GM19351 (cell line): ENCODE measurements around the gene ERC2.

Experiments
- ATAC-seq: cut with Tn5 transposase; IDR thresholded peaks from one replicate; pipeline ENCODE4 v1.9.1; 2021; ENCODE audit warnings: mild to moderate bottlenecking, moderate library complexity; ENCODE audit not compliant: unreplicated experiment

Gene ERC2

GRCh38 chr3:55555873-55556618 is 912.2 kb downstream of the ERC2 start:
- ATAC-seq, result no peak

- no peak for ATAC-seq
Observed at GRCh38 chr3:55554634-55555425, 913.4 kb downstream of the ERC2 start.

- no peak for ATAC-seq
Observed at GRCh38 chr3:55551644-55552043, 916.6 kb downstream of the ERC2 start.

- ATAC-seq, result no peak
Observed at GRCh38 chr3:55549177-55549576, 919.1 kb downstream of the ERC2 start.

GRCh38 chr3:55546866-55547669 is 921.2 kb downstream of the ERC2 start:
- ATAC-seq, result no peak

- no peak for ATAC-seq
Observed at GRCh38 chr3:55545995-55546394, 922.3 kb downstream of the ERC2 start.

- no peak for ATAC-seq
Observed at GRCh38 chr3:55544219-55544618, 924.0 kb downstream of the ERC2 start.

- no peak for ATAC-seq
Observed at GRCh38 chr3:55543181-55543614, 925.1 kb downstream of the ERC2 start.

- no peak for ATAC-seq
Observed at GRCh38 chr3:55541456-55541855, 926.8 kb downstream of the ERC2 start.

- ATAC-seq, result no peak
Observed at GRCh38 chr3:55541016-55541415, 927.3 kb downstream of the ERC2 start.

- no peak for ATAC-seq
Observed at GRCh38 chr3:55540579-55540978, 927.7 kb downstream of the ERC2 start.

GRCh38 chr3:55538158-55538557 is 930.1 kb downstream of the ERC2 start:
- no peak for ATAC-seq

- no peak for ATAC-seq
Observed at GRCh38 chr3:55537563-55537962, 930.7 kb downstream of the ERC2 start.

GRCh38 chr3:55537129-55537528 is 931.1 kb downstream of the ERC2 start:
- no peak for ATAC-seq

- ATAC-seq, result no peak
Observed at GRCh38 chr3:55534876-55535275, 933.4 kb downstream of the ERC2 start.

GRCh38 chr3:55532806-55533205 is 935.5 kb downstream of the ERC2 start:
- no peak for ATAC-seq

- ATAC-seq, result no peak
Observed at GRCh38 chr3:55531321-55531720, 936.9 kb downstream of the ERC2 start.

- ATAC-seq, result no peak
Observed at GRCh38 chr3:55527361-55527760, 940.9 kb downstream of the ERC2 start.

- ATAC-seq, result no peak
Observed at GRCh38 chr3:55526332-55527030, 941.8 kb downstream of the ERC2 start.

GRCh38 chr3:55525436-55525835 is 942.8 kb downstream of the ERC2 start:
- no peak for ATAC-seq
